Measurements from ENCODE around the gene UGT1A8. TPM values are rescaled to one million over a fixed set of nuclear protein-coding genes. Genes with fewer than 3 reads are reported as not detected.

UGT1A8 gene
- total and polyA plus RNA-seq, 7 donors, result 1.8 to 8.8 (median 7.4) TPM; not detected in 4

DNA sequence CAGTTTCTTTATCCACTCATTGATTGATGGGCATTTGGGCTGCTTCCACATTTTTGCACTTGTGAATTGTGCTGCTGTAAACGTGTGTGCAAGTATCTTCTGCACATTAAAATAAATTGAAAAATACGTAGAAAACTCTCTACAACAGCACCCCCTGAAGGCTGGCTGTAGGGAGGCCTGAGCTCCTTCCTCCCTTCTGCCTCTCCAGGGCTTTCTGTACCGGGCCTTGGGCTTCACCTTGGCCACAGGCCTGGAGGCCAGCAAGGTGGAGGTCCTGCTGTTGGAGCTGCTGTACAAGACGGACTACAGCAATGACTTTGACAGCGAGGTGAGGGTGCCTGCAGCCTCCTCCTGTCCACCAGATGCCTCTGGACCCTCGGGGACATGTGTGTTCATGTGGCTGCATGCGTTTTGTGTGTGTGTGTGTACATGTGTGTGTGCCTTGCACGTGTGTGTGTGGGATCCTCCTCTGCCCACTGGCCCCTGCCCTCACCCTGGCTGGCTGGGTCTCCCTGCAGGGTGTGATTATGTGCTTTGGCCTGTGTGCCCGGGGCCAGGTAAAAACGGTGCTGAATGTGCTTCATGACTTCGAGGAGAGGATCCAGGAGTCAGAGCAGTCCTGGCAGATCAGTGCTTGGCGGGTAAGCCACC, 189.9 kb downstream of the UGT1A8 start:
- no peaks in the 10 kb centered on the region for H3K9me3 ChIP-seq
- H3K27ac ChIP-seq, result no peak overlapping the region
- no peaks in the 10 kb centered on the region for H3K4me1 ChIP-seq
- H3K27me3 ChIP-seq, result peaks cover 0 to 5% (median 0%) of the 10 kb centered on the region in 3 donors
- intact Hi-C loops (cut with DNase I), result no loop called here
- TF ChIP-seq POLR2A (IDR thresholded peaks at IDR 0.05) (no peak), POLR2AphosphoS5 (IDR thresholded peaks at IDR 0.05) (no peak), EP300 (IDR thresholded peaks at IDR 0.05) (no peak)
- TF ChIP-seq, protein P1, sequence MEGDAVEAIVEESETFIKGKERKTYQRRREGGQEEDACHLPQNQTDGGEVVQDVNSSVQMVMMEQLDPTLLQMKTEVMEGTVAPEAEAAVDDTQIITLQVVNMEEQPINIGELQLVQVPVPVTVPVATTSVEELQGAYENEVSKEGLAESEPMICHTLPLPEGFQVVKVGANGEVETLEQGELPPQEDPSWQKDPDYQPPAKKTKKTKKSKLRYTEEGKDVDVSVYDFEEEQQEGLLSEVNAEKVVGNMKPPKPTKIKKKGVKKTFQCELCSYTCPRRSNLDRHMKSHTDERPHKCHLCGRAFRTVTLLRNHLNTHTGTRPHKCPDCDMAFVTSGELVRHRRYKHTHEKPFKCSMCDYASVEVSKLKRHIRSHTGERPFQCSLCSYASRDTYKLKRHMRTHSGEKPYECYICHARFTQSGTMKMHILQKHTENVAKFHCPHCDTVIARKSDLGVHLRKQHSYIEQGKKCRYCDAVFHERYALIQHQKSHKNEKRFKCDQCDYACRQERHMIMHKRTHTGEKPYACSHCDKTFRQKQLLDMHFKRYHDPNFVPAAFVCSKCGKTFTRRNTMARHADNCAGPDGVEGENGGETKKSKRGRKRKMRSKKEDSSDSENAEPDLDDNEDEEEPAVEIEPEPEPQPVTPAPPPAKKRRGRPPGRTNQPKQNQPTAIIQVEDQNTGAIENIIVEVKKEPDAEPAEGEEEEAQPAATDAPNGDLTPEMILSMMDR (IDR thresholded peaks at IDR 0.05), result no peak
- H3K4me3 ChIP-seq, result no peak overlapping the region
- H3K36me3 ChIP-seq, result no peaks in the 10 kb centered on the region
- DNase-seq, result peak; percentile 46
- 74 to 80% methylated on average over 12 of the region's 12 CpGs for WGBS, 2 donors

DNA sequence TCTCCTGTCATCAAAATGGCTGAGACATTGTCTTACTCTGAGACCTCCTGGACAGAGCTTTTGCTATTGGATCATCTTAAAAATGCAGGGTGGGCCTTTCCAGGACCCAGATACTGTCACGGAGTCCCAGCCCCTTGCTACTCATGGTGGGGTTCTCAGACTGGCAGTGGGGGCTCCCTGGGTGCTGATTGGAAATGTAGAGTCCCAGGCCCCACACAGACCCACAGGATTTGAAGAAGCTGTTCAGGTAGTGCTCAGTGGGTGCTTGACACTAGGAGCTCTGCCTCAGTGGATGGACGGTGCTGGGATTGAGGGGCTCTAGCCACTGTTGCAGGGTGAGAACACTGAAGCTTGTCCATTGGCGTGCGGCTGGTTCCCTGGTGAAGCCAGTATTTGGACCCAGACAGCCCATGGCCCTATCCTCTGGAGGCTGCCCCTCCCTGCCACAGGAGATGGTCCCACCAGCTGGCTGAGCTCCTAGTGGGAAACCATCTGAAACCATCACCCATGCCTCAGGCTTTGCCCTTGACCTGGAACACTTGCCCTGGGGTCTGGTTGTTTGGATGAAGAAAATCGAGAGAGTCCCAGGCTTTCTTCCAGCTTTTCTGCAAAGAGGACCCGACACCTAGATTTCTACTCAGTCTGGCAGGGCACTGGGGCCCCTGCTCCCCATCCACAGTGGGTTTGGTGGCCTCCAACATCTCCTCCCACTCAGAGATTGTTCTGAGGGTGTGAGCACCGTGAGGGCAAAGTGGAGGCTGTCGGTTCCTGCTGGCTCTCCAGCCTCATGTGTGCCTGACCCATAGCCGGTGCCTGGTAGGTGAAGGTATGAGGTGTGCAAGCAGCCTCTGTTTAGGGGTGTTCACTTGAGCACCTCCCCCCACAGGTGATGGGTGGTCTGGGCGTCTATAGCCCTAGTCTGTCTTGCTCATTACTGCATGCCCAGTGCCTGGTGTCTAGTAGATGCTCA, 190.8 kb downstream of the UGT1A8 start:
- DNase-seq, result peak; percentile 57
- no peak for TF ChIP-seq EP300 (IDR thresholded peaks at IDR 0.05)
- TF ChIP-seq POLR2AphosphoS5 (IDR thresholded peaks at IDR 0.05), result no peak
- TF ChIP-seq, protein P1 (IDR thresholded peaks at IDR 0.05), result no peak
- TF ChIP-seq POLR2A (IDR thresholded peaks at IDR 0.05), result no peak
- intact Hi-C loops (cut with DNase I), result no loop called here

DNA sequence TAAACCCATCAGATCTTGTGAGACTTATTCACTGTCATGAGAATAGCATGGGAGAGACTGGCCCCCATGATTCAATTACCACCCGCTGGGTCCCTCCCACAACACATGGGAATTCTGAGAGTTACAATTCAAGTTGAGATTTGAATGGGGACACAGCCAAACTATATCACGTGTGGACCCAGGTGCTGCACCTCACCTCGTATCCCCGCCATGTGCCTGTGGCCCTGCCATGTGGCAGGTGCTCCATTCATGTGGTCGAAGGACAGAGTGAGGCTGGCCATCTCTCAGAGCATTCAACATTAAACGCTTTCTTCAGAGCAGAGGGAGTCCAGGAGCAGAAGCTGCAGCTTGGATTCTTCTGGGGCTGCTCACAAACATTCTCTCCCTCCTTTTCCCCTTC, 193.0 kb downstream of the UGT1A8 start:
- TF ChIP-seq EP300 (IDR thresholded peaks at IDR 0.05) (no peak), POLR2AphosphoS5 (IDR thresholded peaks at IDR 0.05) (no peak), POLR2A (IDR thresholded peaks at IDR 0.05) (no peak)
- TF ChIP-seq, protein P1 (IDR thresholded peaks at IDR 0.05), result no peak
- no peaks in the 10 kb centered on the region for H3K4me1 ChIP-seq
- H3K4me3 ChIP-seq, result no peak overlapping the region
- no peak overlapping the region for H3K27ac ChIP-seq
- intact Hi-C loops (cut with DNase I), result no loop called here
- H3K9me3 ChIP-seq, result peaks cover 0 to 1% (median 0%) of the 10 kb centered on the region in 4 donors
- no peaks in the 10 kb centered on the region for H3K36me3 ChIP-seq
- DNase-seq, result no peak
- WGBS, 2 donors, result 92 to 95% methylated on average over 6 of the region's 6 CpGs
- H3K27me3 ChIP-seq, result peaks cover 0 to 5% (median 0%) of the 10 kb centered on the region in 3 donors

More for the DNA sequence above, 190.8 kb downstream of the UGT1A8 start:
- H3K36me3 ChIP-seq, result no peaks in the 10 kb centered on the region
- H3K27me3 ChIP-seq, result peaks cover 0 to 5% (median 0%) of the 10 kb centered on the region in 3 donors
- no peak overlapping the region for H3K4me3 ChIP-seq
- WGBS, 2 donors, result 81 to 84% methylated on average over 10 of the region's 10 CpGs
- H3K27ac ChIP-seq, result no peak overlapping the region
- no peaks in the 10 kb centered on the region for H3K9me3 ChIP-seq
- no peaks in the 10 kb centered on the region for H3K4me1 ChIP-seq

DNA sequence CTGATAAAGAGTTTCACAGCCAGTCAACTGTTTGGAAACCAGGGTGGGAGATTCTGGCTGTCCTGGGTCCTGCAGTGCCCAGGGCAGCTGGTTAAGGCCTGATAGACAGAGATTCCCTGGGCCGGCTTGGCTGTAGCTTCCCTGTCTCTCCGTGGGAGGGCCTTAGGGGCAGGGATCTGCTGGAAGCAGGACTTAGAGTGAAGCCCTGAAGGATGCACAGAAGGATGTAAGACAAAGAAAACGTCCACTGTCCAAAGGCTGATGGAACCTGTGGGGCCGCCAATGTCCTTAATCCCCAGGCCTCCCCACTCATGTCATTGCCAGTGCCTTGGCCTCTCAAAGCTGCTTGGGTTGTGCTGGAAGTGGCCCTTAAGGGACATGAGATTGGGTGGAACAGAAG, 193.7 kb downstream of the UGT1A8 start:
- Histone ChIP-seq H3K27ac (no peak overlapping the region), H3K9me3 (peaks cover 0 to 1% (median 0%) of the 10 kb centered on the region in 4 donors), H3K4me3 (no peak overlapping the region), H3K36me3 (no peaks in the 10 kb centered on the region), H3K27me3 (peaks cover 0 to 5% (median 0%) of the 10 kb centered on the region in 3 donors), H3K4me1 (no peaks in the 10 kb centered on the region)
- TF ChIP-seq, protein P1 (IDR thresholded peaks at IDR 0.05), result no peak
- TF ChIP-seq EP300 (IDR thresholded peaks at IDR 0.05) (no peak), POLR2A (IDR thresholded peaks at IDR 0.05) (no peak), POLR2AphosphoS5 (IDR thresholded peaks at IDR 0.05) (no peak)
- peak; percentile 33 for DNase-seq
- intact Hi-C loops (cut with DNase I), result no loop called here
- 79 to 91% methylated on average over 4 of the region's 4 CpGs for WGBS, 2 donors

Data from sigmoid colon (tissue), 7 donors.